Astrocyte (in vitro differentiated cells and primary cell): Measurements from ENCODE around the gene GGTA1. TPM values are rescaled to one million over a fixed set of nuclear protein-coding genes. Genes with fewer than 3 reads are reported as not detected.

ENCODE experiments used
- DNase-seq: peaks from one replicate; pipeline ENCODE4 v3.0.0-alpha.2; 2010; ENCODE audit warnings: low read depth
- FAIRE-seq: peaks from 2 replicates; lab custom pipeline; 2011; peaks lifted over from hg19 to GRCh38; lab: Jason Lieb, UNC
- H2AFZ ChIP-seq: 2 replicates; pipeline ENCODE4 v1.6.0; 2012; ENCODE audit warnings: low read depth, low read length, inconsistent platforms
- H3K27ac ChIP-seq: 2 replicates; pipeline ENCODE4 v1.5.1; 2011; ENCODE audit warnings: low read depth, low read length, inconsistent platforms
- H3K27me3 ChIP-seq: 2 replicates; pipeline ENCODE4 v1.6.0; 2011; ENCODE audit warnings: low read length, inconsistent platforms; ENCODE audit not compliant: insufficient read depth
- H3K36me3 ChIP-seq: 2 replicates; pipeline ENCODE4 v1.5.1; 2011; ENCODE audit warnings: low read length, inconsistent platforms; ENCODE audit not compliant: insufficient read depth
- H3K4me1 ChIP-seq: 2 replicates; pipeline ENCODE4 v1.5.1; 2011; ENCODE audit warnings: low read length, inconsistent platforms; ENCODE audit not compliant: insufficient read depth
- H3K4me2 ChIP-seq: 2 replicates; pipeline ENCODE4 v1.6.0; 2012; ENCODE audit warnings: low read length, inconsistent platforms
- H3K4me3 ChIP-seq: 2 replicates; pipeline ENCODE4 v1.5.1; 2011; ENCODE audit warnings: low read depth, mild to moderate bottlenecking, low read length, inconsistent platforms; ENCODE audit not compliant: insufficient read depth
- H3K79me2 ChIP-seq: 2 replicates; pipeline ENCODE4 v1.6.0; 2012; ENCODE audit warnings: mild to moderate bottlenecking, low read length, inconsistent platforms; ENCODE audit not compliant: insufficient read depth
- H3K9ac ChIP-seq: 2 replicates; pipeline ENCODE4 v1.6.0; 2012; ENCODE audit warnings: mild to moderate bottlenecking, low read length, inconsistent platforms
- H3K9me3 ChIP-seq: 2 replicates; pipeline ENCODE4 v1.5.1; 2012; ENCODE audit warnings: low read depth, mild to moderate bottlenecking, low read length, inconsistent platforms; ENCODE audit not compliant: insufficient read depth
- H4K20me1 ChIP-seq: 2 replicates; pipeline ENCODE4 v1.6.0; 2012; ENCODE audit warnings: low read length, inconsistent platforms; ENCODE audit not compliant: insufficient read depth
- H3K27ac Mint-ChIP-seq: one replicate; pipeline ENCODE4 v1.8.0; 2021; ENCODE audit warnings: mild to moderate bottlenecking, mixed read lengths; ENCODE audit not compliant: unreplicated experiment
- H3K27me3 Mint-ChIP-seq: one replicate; pipeline ENCODE4 v1.8.0; 2021; ENCODE audit warnings: low read depth, mixed read lengths; ENCODE audit not compliant: unreplicated experiment
- H3K36me3 Mint-ChIP-seq: one replicate; pipeline ENCODE4 v1.8.0; 2021; ENCODE audit warnings: low read depth, mixed read lengths; ENCODE audit not compliant: unreplicated experiment
- H3K4me1 Mint-ChIP-seq: one replicate; pipeline ENCODE4 v1.8.0; 2021; ENCODE audit warnings: low read depth, mixed read lengths; ENCODE audit not compliant: unreplicated experiment
- H3K4me3 Mint-ChIP-seq: one replicate; pipeline ENCODE4 v1.8.0; 2021; ENCODE audit warnings: mild to moderate bottlenecking, moderate library complexity, mixed read lengths; ENCODE audit not compliant: unreplicated experiment
- H3K9me3 Mint-ChIP-seq: one replicate; pipeline ENCODE4 v1.8.0; 2021; ENCODE audit warnings: mild to moderate bottlenecking, mixed read lengths; ENCODE audit not compliant: unreplicated experiment
- EZH2 ChIP-seq: IDR thresholded peaks from 2 replicates; pipeline ENCODE4 v1.6.1; 2012; ENCODE audit warnings: mild to moderate bottlenecking, low read length, inconsistent platforms; ENCODE audit not compliant: insufficient read depth
- total RNA-seq: library from RNA; stranded (reverse); gene quantifications from 2 replicates; pipeline ENCODE4 v1.2.1, GENCODE V29; 2021
- TF ChIP-seq, protein P1 (sequence below): IDR thresholded peaks from 2 replicates; pipeline ENCODE4 v1.5.1; 2011; ENCODE audit warnings: low read depth, mild to moderate bottlenecking, inconsistent platforms, low read length, moderate library complexity; ENCODE audit not compliant: insufficient read depth

The GGTA1 gene
- total RNA-seq, 1 donor from 2014 or later = 0.18 TPM

DNA sequence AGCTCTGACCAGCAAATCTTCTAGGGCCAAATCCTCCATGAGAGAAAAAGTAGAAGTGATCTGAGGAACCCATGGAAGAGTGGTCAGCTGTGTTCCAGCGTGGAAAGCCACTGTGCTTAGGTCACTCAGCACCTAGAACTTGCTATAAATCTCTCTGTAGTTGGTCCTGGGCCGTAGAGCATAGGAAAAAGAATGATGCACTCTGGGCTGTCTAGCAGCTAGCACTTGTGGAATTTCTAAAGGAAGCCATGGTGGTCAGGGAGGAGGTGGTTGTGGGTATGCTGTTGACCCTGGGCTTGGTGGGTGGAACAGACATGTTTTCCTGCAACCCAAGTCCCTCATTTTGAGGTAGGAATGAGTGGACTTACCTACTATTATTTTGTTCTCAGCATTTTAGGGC is 48.1 kb downstream of the GGTA1 start:
- Mint-ChIP-seq H3K27ac (no peak overlapping the region), H3K4me1 (peaks cover 19% of the 10 kb centered on the region), H3K9me3 (peaks cover 2% of the 10 kb centered on the region), H3K36me3 (no peaks in the 10 kb centered on the region), H3K27me3 (peaks cover 38% of the 10 kb centered on the region), H3K4me3 (no peak overlapping the region)
- Histone ChIP-seq H3K4me1 (peaks cover 8% of the 10 kb centered on the region), H3K9ac (no peak overlapping the region), H3K36me3 (no peaks in the 10 kb centered on the region), H3K4me2 (no peak overlapping the region), H3K27me3 (peaks cover 71% of the 10 kb centered on the region), H4K20me1 (peaks cover 5% of the 10 kb centered on the region), H2AFZ (no peak overlapping the region), H3K9me3 (no peaks in the 10 kb centered on the region), H3K79me2 (no peaks in the 10 kb centered on the region), H3K27ac (no peak overlapping the region), H3K4me3 (no peak overlapping the region)
- no peak for FAIRE-seq
- peak; percentile 18 for DNase-seq
- no peak for TF ChIP-seq EZH2
- TF ChIP-seq, protein P1, sequence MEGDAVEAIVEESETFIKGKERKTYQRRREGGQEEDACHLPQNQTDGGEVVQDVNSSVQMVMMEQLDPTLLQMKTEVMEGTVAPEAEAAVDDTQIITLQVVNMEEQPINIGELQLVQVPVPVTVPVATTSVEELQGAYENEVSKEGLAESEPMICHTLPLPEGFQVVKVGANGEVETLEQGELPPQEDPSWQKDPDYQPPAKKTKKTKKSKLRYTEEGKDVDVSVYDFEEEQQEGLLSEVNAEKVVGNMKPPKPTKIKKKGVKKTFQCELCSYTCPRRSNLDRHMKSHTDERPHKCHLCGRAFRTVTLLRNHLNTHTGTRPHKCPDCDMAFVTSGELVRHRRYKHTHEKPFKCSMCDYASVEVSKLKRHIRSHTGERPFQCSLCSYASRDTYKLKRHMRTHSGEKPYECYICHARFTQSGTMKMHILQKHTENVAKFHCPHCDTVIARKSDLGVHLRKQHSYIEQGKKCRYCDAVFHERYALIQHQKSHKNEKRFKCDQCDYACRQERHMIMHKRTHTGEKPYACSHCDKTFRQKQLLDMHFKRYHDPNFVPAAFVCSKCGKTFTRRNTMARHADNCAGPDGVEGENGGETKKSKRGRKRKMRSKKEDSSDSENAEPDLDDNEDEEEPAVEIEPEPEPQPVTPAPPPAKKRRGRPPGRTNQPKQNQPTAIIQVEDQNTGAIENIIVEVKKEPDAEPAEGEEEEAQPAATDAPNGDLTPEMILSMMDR = no peak

- Mint-ChIP-seq H3K4me3 (no peak overlapping the region), H3K9me3 (peaks cover 2% of the 10 kb centered on the region), H3K27ac (no peak overlapping the region), H3K4me1 (peaks cover 16% of the 10 kb centered on the region), H3K36me3 (no peaks in the 10 kb centered on the region), H3K27me3 (peaks cover 39% of the 10 kb centered on the region)
- no peak overlapping the region for H3K9ac ChIP-seq
- no peak for TF ChIP-seq EZH2
- TF ChIP-seq, protein P1 = no peak
- no peak overlapping the region for H2AFZ ChIP-seq
- no peaks in the 10 kb centered on the region for H3K79me2 ChIP-seq
- peaks cover 8% of the 10 kb centered on the region for H3K4me1 ChIP-seq
- H3K9me3 ChIP-seq = no peaks in the 10 kb centered on the region
- DNase-seq (no peak), FAIRE-seq (no peak)
- H3K4me3 ChIP-seq = no peak overlapping the region
- H3K4me2 ChIP-seq = no peak overlapping the region
- H3K36me3 ChIP-seq = no peaks in the 10 kb centered on the region
- peaks cover 5% of the 10 kb centered on the region for H4K20me1 ChIP-seq
- H3K27ac ChIP-seq = no peak overlapping the region
- peaks cover 76% of the 10 kb centered on the region for H3K27me3 ChIP-seq
These were observed 49.4 kb downstream of the GGTA1 start for GRCh38 chr9:121450241-121450640.

- peaks cover 76% of the 10 kb centered on the region for H3K27me3 ChIP-seq
- no peak overlapping the region for H3K4me3 ChIP-seq
- H2AFZ ChIP-seq = no peak overlapping the region
- no peak overlapping the region for H3K27ac Mint-ChIP-seq
- H3K79me2 ChIP-seq = no peaks in the 10 kb centered on the region
- no peak overlapping the region for H3K27ac ChIP-seq
- H3K9me3 Mint-ChIP-seq = peaks cover 2% of the 10 kb centered on the region
- no peak overlapping the region for H3K4me3 Mint-ChIP-seq
- H3K27me3 Mint-ChIP-seq = peaks cover 38% of the 10 kb centered on the region
- FAIRE-seq = no peak
- peaks cover 16% of the 10 kb centered on the region for H3K4me1 Mint-ChIP-seq
- TF ChIP-seq, protein P1 = no peak
- no peak for TF ChIP-seq EZH2
- DNase-seq = no peak
- no peaks in the 10 kb centered on the region for H3K9me3 ChIP-seq
- H3K36me3 Mint-ChIP-seq = no peaks in the 10 kb centered on the region
- no peaks in the 10 kb centered on the region for H3K36me3 ChIP-seq
- peaks cover 5% of the 10 kb centered on the region for H4K20me1 ChIP-seq
- H3K4me1 ChIP-seq = peaks cover 8% of the 10 kb centered on the region
- H3K4me2 ChIP-seq = no peak overlapping the region
- H3K9ac ChIP-seq = no peak overlapping the region
These were observed 49.9 kb downstream of the GGTA1 start for GRCh38 chr9:121449786-121450185.
